GM12891 (cell line): ENCODE results near the gene RNF212B.

Experiments used
- DNase-seq: peaks from one replicate; pipeline ENCODE4 v3.0.0; 2011; ENCODE audit warnings: low spot score; ENCODE audit not compliant: insufficient read length
- FAIRE-seq: peaks from 2 replicates; lab custom pipeline; 2011; peaks lifted over from hg19 to GRCh38; lab: Jason Lieb, UNC
- PAX5 ChIP-seq: IDR thresholded peaks from 2 replicates; pipeline ENCODE4 v1.6.1; 2011; ENCODE audit warnings: low read length, moderate library complexity, mild to moderate bottlenecking; ENCODE audit not compliant: insufficient read depth, severe bottlenecking
- POLR2A ChIP-seq: IDR thresholded peaks from 2 replicates; pipeline ENCODE4 v1.6.1; 2011; ENCODE audit warnings: low read depth, low read length, control low read depth
- POLR2AphosphoS5 ChIP-seq: IDR thresholded peaks from 2 replicates; pipeline ENCODE4 v1.6.1; 2011; ENCODE audit warnings: low read depth, low read length, control low read depth
- POU2F2 ChIP-seq: IDR thresholded peaks from 2 replicates; pipeline ENCODE4 v1.6.1; 2011; ENCODE audit warnings: low read depth, mild to moderate bottlenecking, control low read depth, low read length, moderate library complexity
- SPI1 ChIP-seq: IDR thresholded peaks from 2 replicates; pipeline ENCODE4 v1.6.1; 2011; ENCODE audit warnings: low read depth, low read length, control low read depth
- TAF1 ChIP-seq: IDR thresholded peaks from 2 replicates; pipeline ENCODE4 v1.6.1; 2011; ENCODE audit warnings: low read depth, low read length, control low read depth

Gene RNF212B

GRCh38 chr14:23294734-23295561 is 57.2 kb downstream of the RNF212B start:
- no peak for FAIRE-seq
- DNase-seq, result no peak
- TF ChIP-seq TAF1, result no peak
- TF ChIP-seq SPI1, result no peak
- no peak for TF ChIP-seq POLR2AphosphoS5
- TF ChIP-seq POU2F2, result no peak
- no peak for TF ChIP-seq POLR2A
- TF ChIP-seq PAX5, result no peak

- DNase-seq (no peak), FAIRE-seq (no peak)
- TF ChIP-seq POU2F2 (no peak), PAX5 (no peak), POLR2AphosphoS5 (no peak), SPI1 (no peak)
These were observed 58.5 kb downstream of the RNF212B start for GRCh38 chr14:23296012-23296777.

- DNase-seq, result no peak
- no peak for FAIRE-seq
- TF ChIP-seq PAX5, result no peak
These were observed 59.4 kb downstream of the RNF212B start for GRCh38 chr14:23297096-23297495.

- no peak for FAIRE-seq
- TF ChIP-seq TAF1 (no peak), SPI1 (no peak), POLR2AphosphoS5 (no peak), PAX5 (no peak), POU2F2 (no peak), POLR2A (no peak)
- DNase-seq, result no peak
These were observed 60.0 kb downstream of the RNF212B start for GRCh38 chr14:23297611-23298277.

GRCh38 chr14:23299211-23299957 is 61.6 kb downstream of the RNF212B start:
- no peak for TF ChIP-seq SPI1
- no peak for TF ChIP-seq TAF1
- no peak for TF ChIP-seq POU2F2
- TF ChIP-seq POLR2A, result no peak
- no peak for TF ChIP-seq PAX5
- no peak for TF ChIP-seq POLR2AphosphoS5
- DNase-seq, result no peak
- no peak for FAIRE-seq

GRCh38 chr14:23299986-23300686 is 62.4 kb downstream of the RNF212B start:
- FAIRE-seq (no peak), DNase-seq (no peak)
- TF ChIP-seq SPI1, result peak; percentile 53
- TF ChIP-seq POLR2A, result no peak

- no peak for FAIRE-seq
- TF ChIP-seq PAX5, result no peak
- TF ChIP-seq POLR2AphosphoS5, result 0 out of 2 replicates have a peak, but pooled peaks have one; percentile 30
- TF ChIP-seq POLR2A, result peak; percentile 44; the same call in 1 of the 2 replicates
- no peak for TF ChIP-seq TAF1
- TF ChIP-seq POU2F2, result no peak; the same call in 1 of the 2 replicates
- no peak for TF ChIP-seq SPI1
- no peak for DNase-seq
These were observed 63.0 kb downstream of the RNF212B start for GRCh38 chr14:23300687-23301223.

- FAIRE-seq, result peak; percentile 97
- TF ChIP-seq POLR2AphosphoS5 (no peak), TAF1 (peak; percentile 61; the same call in 1 of the 2 replicates), PAX5 (peak; percentile 59)
- DNase-seq, result peak; percentile 96
These were observed 63.7 kb downstream of the RNF212B start for GRCh38 chr14:23301288-23301968.
